GM06990 (cell line): ENCODE results near the gene KLHL17.

ENCODE experiments used
- DNase-seq: peaks from one replicate; pipeline ENCODE4 v3.0.0-alpha.2; 2011; ENCODE audit not compliant: insufficient read length; ENCODE audit errors: extremely low read depth
- H3K27me3 ChIP-seq: replicated peaks from 2 replicates; pipeline ENCODE4 v1.6.0; 2011; ENCODE audit warnings: low read length; ENCODE audit not compliant: control insufficient read depth, insufficient read depth
- H3K36me3 ChIP-seq: 2 replicates; pipeline ENCODE4 v1.5.1; 2011; ENCODE audit warnings: low read length; ENCODE audit not compliant: control insufficient read depth, insufficient read depth
- H3K4me3 ChIP-seq: replicated peaks from 2 replicates; pipeline ENCODE4 v1.5.1; 2011; ENCODE audit warnings: low read depth, mild to moderate bottlenecking, control low read depth, low read length
- CTCF ChIP-seq: IDR thresholded peaks from 2 replicates; pipeline ENCODE4 v1.5.1; 2011; ENCODE audit warnings: low read length, control low read depth, mild to moderate bottlenecking, inconsistent platforms; ENCODE audit not compliant: insufficient read depth, poor library complexity, severe bottlenecking

KLHL17 gene

GRCh38 chr1:997993-998744 is 37.8 kb downstream of the KLHL17 start:
- DNase-seq, result no peak
- Histone ChIP-seq H3K4me3 (no peak overlapping the region), H3K36me3 (no peaks in the 10 kb centered on the region), H3K27me3 (no peaks in the 10 kb centered on the region; the same call in 1 of the 2 replicates)
- no peak for TF ChIP-seq CTCF

- TF ChIP-seq CTCF, result no peak
- H3K27me3 ChIP-seq, result no peaks in the 10 kb centered on the region; the same call in 1 of the 2 replicates
- no peak for DNase-seq
- no peaks in the 10 kb centered on the region for H3K36me3 ChIP-seq
- H3K4me3 ChIP-seq, result no peak overlapping the region
Observed at GRCh38 chr1:998745-998994, 38.3 kb downstream of the KLHL17 start.

GRCh38 chr1:998995-999724 is 38.8 kb downstream of the KLHL17 start:
- Histone ChIP-seq H3K4me3 (peak overlapping the region; percentile 18), H3K27me3 (no peaks in the 10 kb centered on the region; the same call in 1 of the 2 replicates), H3K36me3 (no peaks in the 10 kb centered on the region)
- TF ChIP-seq CTCF, result no peak
- DNase-seq, result no peak

- no peak for TF ChIP-seq CTCF
- peak within 1 kb of the TSS; percentile 51 for H3K4me3 ChIP-seq
- no peak for DNase-seq
- H3K27me3 ChIP-seq, result peaks cover 3% of the 10 kb centered on the region
- no peaks in the 10 kb centered on the region; the same call in 1 of the 2 replicates for H3K36me3 ChIP-seq
Observed at GRCh38 chr1:999725-1000356, 39.5 kb downstream of the KLHL17 start, which contains the start of gene HES4. Gene HES4, minus strand, starts transcription at chr1:1000097. Its CDS starts 124 bp downstream, at chr1:999973.

GRCh38 chr1:1000357-1001056 is 40.1 kb downstream of the KLHL17 start:
- Histone ChIP-seq H3K27me3 (peaks cover 3% of the 10 kb centered on the region), H3K36me3 (no peaks in the 10 kb centered on the region; the same call in 1 of the 2 replicates), H3K4me3 (peak overlapping the region; percentile 51)
- peak; percentile 68 for DNase-seq
- TF ChIP-seq CTCF, result no peak
